ENCODE data around the gene DYNAP. TPM values are rescaled to one million over a fixed set of nuclear protein-coding genes. Genes with fewer than 3 reads are reported as not detected.
A peak's percentile ranks its signal among the peaks of the same experiment; 100 is the strongest.

The DYNAP gene
- not detected for total RNA-seq

GRCh38 chr18:54590945-54591344, at the start of gene DYNAP:
TSS of gene DYNAP (plus strand) at chr18:54591245. CDS start at chr18:54591283, 38 bp downstream.
- ATAC-seq = no peak
- DNase-seq (ENCODE audit: low spot score) = no peak

- no peak for DNase-seq (ENCODE audit: low spot score)
- ATAC-seq = no peak
Measured at GRCh38 chr18:54551590-54551989, 39.5 kb upstream of the DYNAP start.

GRCh38 chr18:54555286-54555685, 35.8 kb upstream of the DYNAP start:
- DNase-seq (ENCODE audit: low spot score) (no peak), ATAC-seq (no peak)

GRCh38 chr18:54555996-54556395, 35.0 kb upstream of the DYNAP start:
- ATAC-seq = no peak
- DNase-seq (ENCODE audit: low spot score) = no peak

- DNase-seq (ENCODE audit: low spot score) (no peak), ATAC-seq (no peak)
Measured at GRCh38 chr18:54557958-54558357, 33.1 kb upstream of the DYNAP start.

GRCh38 chr18:54558609-54559585, 32.1 kb upstream of the DYNAP start:
- ATAC-seq (peak; percentile 77), DNase-seq (ENCODE audit: low spot score) (no peak)

- ATAC-seq (no peak), DNase-seq (ENCODE audit: low spot score) (no peak)
Measured at GRCh38 chr18:54561706-54562267, 29.3 kb upstream of the DYNAP start.

- DNase-seq (ENCODE audit: low spot score) (no peak), ATAC-seq (no peak)
Measured at GRCh38 chr18:54580202-54580729, 10.8 kb upstream of the DYNAP start.

GRCh38 chr18:54584065-54584464, 7.0 kb upstream of the DYNAP start:
- no peak for DNase-seq (ENCODE audit: low spot score)
- no peak for ATAC-seq

- no peak for ATAC-seq
- no peak for DNase-seq (ENCODE audit: low spot score)
Measured at GRCh38 chr18:54585743-54586142, 5.3 kb upstream of the DYNAP start.

GRCh38 chr18:54604211-54604610, 13.2 kb downstream of the DYNAP start:
- no peak for DNase-seq (ENCODE audit: low spot score)
- no peak for ATAC-seq

- peak; percentile 20 for ATAC-seq
- no peak for DNase-seq (ENCODE audit: low spot score)
Measured at GRCh38 chr18:54606835-54607212, 15.8 kb downstream of the DYNAP start.

- ATAC-seq (peak; percentile 90), DNase-seq (ENCODE audit: low spot score) (peak; percentile 50)
Measured at GRCh38 chr18:54607213-54608027, 16.4 kb downstream of the DYNAP start.

GRCh38 chr18:54608028-54608642, 17.1 kb downstream of the DYNAP start:
- DNase-seq (ENCODE audit: low spot score) = no peak

GRCh38 chr18:54611816-54612215, 20.8 kb downstream of the DYNAP start:
- DNase-seq (ENCODE audit: low spot score) (no peak), ATAC-seq (no peak)

More at GRCh38 chr18:54608028-54608642, 17.1 kb downstream of the DYNAP start:
- no peak for ATAC-seq

- DNase-seq (ENCODE audit: low spot score) = no peak
- no peak for ATAC-seq
Measured at GRCh38 chr18:54612237-54612636, 21.2 kb downstream of the DYNAP start.

GRCh38 chr18:54613174-54613573, 22.1 kb downstream of the DYNAP start:
- DNase-seq (ENCODE audit: low spot score) (peak; percentile 66), ATAC-seq (peak; percentile 92)

GRCh38 chr18:54616220-54616848, 25.3 kb downstream of the DYNAP start:
- no peak for DNase-seq (ENCODE audit: low spot score)
- ATAC-seq = no peak

GRCh38 chr18:54622084-54622483, 31.0 kb downstream of the DYNAP start:
- ATAC-seq = no peak
- DNase-seq (ENCODE audit: low spot score) = no peak

GRCh38 chr18:54626779-54627178, 35.7 kb downstream of the DYNAP start:
- ATAC-seq (no peak), DNase-seq (ENCODE audit: low spot score) (no peak)
